GM12878 (cell line): Measurements from ENCODE around the gene OSBPL10. TPM values are rescaled to one million over a fixed set of nuclear protein-coding genes. Genes with fewer than 3 reads are reported as not detected.

ENCODE experiments used
- ATAC-seq: fragments of 200-7000 bp; cut with Tn5 transposase; 3 replicates; pipeline ENCODE4 v1.9.1; 2020; ENCODE audit warnings: mild to moderate bottlenecking, moderate library complexity
- BruUV-seq: library from RNA; stranded (reverse); fragments of 400-500 nt; replicated peaks from 2 replicates; lab custom pipeline; 2021; lab: Mats Ljungman, UMichigan
- CTCF ChIA-PET: fragments of 300-600 bp; sonication (Branson Sonifier 250); formaldehyde crosslinking; extraction: SDS; loops from one replicate; lab custom pipeline; 2021; ENCODE audit warnings: inconsistent platforms; lab: Yijun Ruan, JAX
- POLR2A ChIA-PET: fragments of 350-600 bp; formaldehyde crosslinking; extraction: SDS; loops from one replicate; lab custom pipeline; 2021; ENCODE audit warnings: inconsistent platforms; lab: Charles Lee
- RAD21 ChIA-PET: fragments of 300-600 bp; sonication (Branson Sonifier 250); formaldehyde crosslinking; loops from one replicate; lab custom pipeline; 2023; ENCODE audit warnings: antibody characterized with exemption; ENCODE audit not compliant: unreplicated experiment; lab: Charles Lee
- SMC1A ChIA-PET: fragments of 300-600 bp; sonication (Branson Sonifier 250); formaldehyde crosslinking; loops from one replicate; lab custom pipeline; 2023; ENCODE audit not compliant: unreplicated experiment, uncharacterized antibody; lab: Charles Lee
- DNase-seq: peaks from one replicate; pipeline ENCODE4 v3.0.0-alpha.2; 2011; ENCODE audit warnings: low read depth, low spot score
- FAIRE-seq: peaks from 3 replicates; lab custom pipeline; 2011; peaks lifted over from hg19 to GRCh38; lab: Jason Lieb, UNC
- H2AFZ ChIP-seq: 2 replicates; pipeline ENCODE4 v1.6.0; 2011; ENCODE audit warnings: low read depth, low read length, control low read depth; ENCODE audit not compliant: control insufficient read depth
- H3K27ac ChIP-seq: 2 replicates; pipeline ENCODE4 v1.5.1; 2011; ENCODE audit warnings: control low read depth; ENCODE audit not compliant: control insufficient read depth, insufficient read depth
- H3K27me3 ChIP-seq, 2 experiments: replicated peaks in 1 of 2; 2 replicates each; pipeline versions ENCODE4 v1.6.0 to v1.6.1; 2011; ENCODE audit warnings: low read length in 1 of 2; ENCODE audit not compliant: control insufficient read depth in 2 of 2, insufficient read depth in 2 of 2
- H3K36me3 ChIP-seq, 2 experiments: 2 replicates each; pipeline ENCODE4 v1.5.1; 2011; ENCODE audit warnings: low read length in 1 of 2; ENCODE audit not compliant: control insufficient read depth in 2 of 2, insufficient read depth in 2 of 2
- H3K4me1 ChIP-seq: 2 replicates; pipeline ENCODE4 v1.6.1; 2011; ENCODE audit warnings: mild to moderate bottlenecking, low read length, moderate library complexity, mixed read lengths; ENCODE audit not compliant: control insufficient read depth, insufficient read depth
- H3K4me2 ChIP-seq: 2 replicates; pipeline ENCODE4 v1.6.0; 2011; ENCODE audit warnings: control low read depth; ENCODE audit not compliant: control insufficient read depth, insufficient read depth
- H3K4me3 ChIP-seq: fragments of 200-600 bp; sonication (generic); 2 replicates; pipeline ENCODE4 v1.5.1; 2016
- H3K79me2 ChIP-seq: 2 replicates; pipeline ENCODE4 v1.6.0; 2011; ENCODE audit warnings: low read length; ENCODE audit not compliant: control insufficient read depth, insufficient read depth
- H3K9ac ChIP-seq: 2 replicates; pipeline ENCODE4 v1.8.0; 2011; ENCODE audit warnings: low read length, control low read depth, mixed read lengths; ENCODE audit not compliant: control insufficient read depth, insufficient read depth
- H3K9me3 ChIP-seq: replicated peaks from 3 replicates; pipeline ENCODE4 v1.5.1; 2011; ENCODE audit warnings: mild to moderate bottlenecking, low read length; ENCODE audit not compliant: control insufficient read depth, insufficient read depth
- H4K20me1 ChIP-seq: 2 replicates; pipeline ENCODE4 v1.6.0; 2011; ENCODE audit not compliant: control insufficient read depth, insufficient read depth
- BCL3 ChIP-seq: IDR thresholded peaks from 2 replicates; pipeline ENCODE4 v1.6.1; 2011; ENCODE audit warnings: borderline replicate concordance, low read depth, mild to moderate bottlenecking, moderate library complexity, low read length; ENCODE audit not compliant: insufficient read depth, poor library complexity, severe bottlenecking
- EZH2 ChIP-seq: IDR thresholded peaks from 2 replicates; pipeline ENCODE4 v1.6.1; 2012; ENCODE audit warnings: low read depth, mild to moderate bottlenecking, control low read depth, inconsistent platforms, low read length, borderline replicate concordance; ENCODE audit not compliant: control insufficient read depth
- GATAD2B ChIP-seq: fragments of 450-650 bp; conservative IDR thresholded peaks from 2 replicates; pipeline ENCODE4 v1.6.1; 2017; ENCODE audit warnings: low read depth, mild to moderate bottlenecking, moderate library complexity
- JUNB ChIP-seq: IDR thresholded peaks from 2 replicates; pipeline ENCODE4 v1.6.1; 2016; ENCODE audit warnings: antibody characterized with exemption, mild to moderate bottlenecking
- MTA2 ChIP-seq: fragments of 450-650 bp; IDR thresholded peaks from 2 replicates; pipeline ENCODE4 v1.6.1; 2016; ENCODE audit warnings: low read depth, mild to moderate bottlenecking, moderate library complexity
- NR2F1 ChIP-seq: fragments of 450-650 bp; conservative IDR thresholded peaks from 2 replicates; pipeline ENCODE4 v1.6.1; 2017; ENCODE audit warnings: mild to moderate bottlenecking
- SUPT20H ChIP-seq: IDR thresholded peaks from 2 replicates; pipeline ENCODE4 v1.6.1; 2011; ENCODE audit warnings: low read depth, mild to moderate bottlenecking, low read length, moderate library complexity, borderline replicate concordance; ENCODE audit not compliant: control insufficient read depth
- ZBTB33 ChIP-seq: fragments of 450-650 bp; IDR thresholded peaks from 2 replicates; pipeline ENCODE4 v1.6.1; 2017; ENCODE audit warnings: mild to moderate bottlenecking
- ZNF384 ChIP-seq: IDR thresholded peaks from 2 replicates; pipeline ENCODE4 v1.6.1; 2012; ENCODE audit warnings: low read depth, mild to moderate bottlenecking, low read length, improper control_type of control experiment, borderline replicate concordance
- ZSCAN29 ChIP-seq: fragments of 450-650 bp; IDR thresholded peaks from 2 replicates; pipeline ENCODE4 v1.6.1; 2017; ENCODE audit warnings: mild to moderate bottlenecking, moderate library complexity
- WGBS: methylation state at CpG from one replicate; pipeline ENCODE4 v1.1.6; 2016; ENCODE audit warnings: low lambda C conversion rate; ENCODE audit not compliant: insufficient replicate concordance, insufficient coverage; ENCODE audit errors: missing lambda C conversion rate; 5-methylcytosine and 5-hydroxymethylcytosine counted together
- in situ Hi-C: fragments of 300-500 bp; cut with MboI; formaldehyde crosslinking; loops from 9 replicates; pipeline ENCODE4 v1.14.3; 2018; ENCODE audit warnings: mixed read lengths
- intact Hi-C: fragments of 100-400 bp; cut with micrococcal nuclease; formaldehyde crosslinking; loops from one replicate; pipeline ENCODE4 v1.14.2; 2022; ENCODE audit not compliant: unreplicated experiment
- polyA plus RNA-seq, 11 experiments: library from polyadenylated mRNA; depleted of rRNA in 4 of 11; unstranded in 6 of 11; stranded (reverse) in 5 of 11; fragments of >200 nt; fragmentation: Nextera tagmentation in 4 of 11; fragmentation: Illumina TruSeq in 1 of 11; extraction: Ambion mirVana in 4 of 11; extraction: Trizol in 1 of 11; gene quantifications; 1 replicate in 1 of 11; 2 replicates in 10 of 11; pipeline versions ENCODE4 v1.2.1 to v1.2.3, GENCODE V29; 2011 to 2016; ENCODE audit warnings: inconsistent platforms in 2 of 11, missing spikeins in 2 of 11, low read depth in 1 of 11
- total RNA-seq, 4 experiments: library from RNA; depleted of rRNA in 3 of 4; stranded (reverse); fragments of >200 nt in 3 of 4; fragmentation: Illumina TruSeq in 1 of 4; extraction: Trizol in 1 of 4; gene quantifications; 2 replicates each; pipeline versions ENCODE4 v1.2.1 to v1.2.3, GENCODE V29; 2013 to 2021

OSBPL10 gene
- total and polyA plus RNA-seq, 10 of the 15 experiments (the other 5 are each of a cell fraction or from before 2014, with no cell fraction given) = 0.03 to 0.25 (median 0.09) TPM; not detected in 5

GRCh38 chr3:31636694-31637442, 344.2 kb downstream of the OSBPL10 start:
- TF ChIP-seq MTA2 (0 out of 2 replicates have a peak, but pooled peaks have one; percentile 11), GATAD2B (no peak), JUNB (peak; percentile 64; the same call in 1 of the 2 replicates), EZH2 (no peak), NR2F1 (no peak), ZNF384 (no peak), SUPT20H (no peak), ZBTB33 (no peak), BCL3 (no peak), ZSCAN29 (no peak)
- DNase-seq = no peak
- Histone ChIP-seq H4K20me1 (no peaks in the 10 kb centered on the region), H3K79me2 (no peaks in the 10 kb centered on the region), H3K27ac (no peak overlapping the region), H3K4me3 (no peak overlapping the region), H2AFZ (no peak overlapping the region), H3K9me3 (no peaks in the 10 kb centered on the region), H3K4me1 (peaks cover 7% of the 10 kb centered on the region; the same call in 1 of the 2 replicates), H3K4me2 (no peak overlapping the region), H3K27me3 (no peaks in the 10 kb centered on the region), H3K9ac (no peak overlapping the region), H3K36me3 (peaks cover 2 to 8% of the 10 kb centered on the region in 2 experiments; a peak in 3 of 4 replicates)
- in situ Hi-C loops (no loop called here), intact Hi-C loops (no loop called here)
- ChIA-PET RAD21 (interaction anchor here (0.9 kb wide), 1 partner anchor 104 kb away, joined by 4 read pairs; the partner anchor contains the start of gene STT3B), SMC1A (interaction anchor here (2.0 to 4.0 kb wide), 2 partner anchors 9 to 11 kb away, joined by 7 to 28 read pairs; no protein-coding TSS in a partner anchor), CTCF (interaction anchor here (0.6 to 1.8 kb wide), 7 partner anchors 9 to 428 kb away, joined by 3 to 4 read pairs (median 3); no protein-coding TSS in a partner anchor), POLR2A (no interaction called here)
- 48% methylated on average over 2 of the region's 2 CpGs for WGBS
- FAIRE-seq = no peak
- TSS peak; percentile 18 for BruUV-seq
- ATAC-seq = peak; percentile 39; the same call in 2 of the 3 replicates
